ENCODE measurements around the gene FANCB.

Gene FANCB

DNA sequence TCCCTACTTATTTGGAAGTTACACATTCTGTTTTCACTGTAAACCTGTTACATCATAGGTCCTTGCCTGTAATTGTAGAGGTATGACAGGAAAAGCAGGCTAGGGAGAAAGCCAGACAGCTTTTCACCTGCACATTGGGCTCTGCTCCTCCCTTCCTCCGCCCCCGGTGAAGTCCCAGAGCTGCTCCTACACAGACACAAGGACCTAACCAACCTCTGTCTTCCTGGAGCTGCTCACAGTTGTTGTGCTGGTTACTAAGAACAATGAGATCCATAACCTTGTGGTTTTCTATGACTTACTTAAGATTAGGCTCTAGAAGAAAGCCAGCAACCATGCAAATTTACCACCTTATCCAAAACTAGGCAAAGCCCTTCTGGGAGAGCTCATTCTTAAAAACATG is 40.4 kb upstream of the FANCB start:
- peak; percentile 28 for DNase-seq (ENCODE audit: low read depth)
- no peak overlapping the region for H3K4me3 ChIP-seq (ENCODE audit: low read depth, low read length)
- TF ChIP-seq, protein P1, sequence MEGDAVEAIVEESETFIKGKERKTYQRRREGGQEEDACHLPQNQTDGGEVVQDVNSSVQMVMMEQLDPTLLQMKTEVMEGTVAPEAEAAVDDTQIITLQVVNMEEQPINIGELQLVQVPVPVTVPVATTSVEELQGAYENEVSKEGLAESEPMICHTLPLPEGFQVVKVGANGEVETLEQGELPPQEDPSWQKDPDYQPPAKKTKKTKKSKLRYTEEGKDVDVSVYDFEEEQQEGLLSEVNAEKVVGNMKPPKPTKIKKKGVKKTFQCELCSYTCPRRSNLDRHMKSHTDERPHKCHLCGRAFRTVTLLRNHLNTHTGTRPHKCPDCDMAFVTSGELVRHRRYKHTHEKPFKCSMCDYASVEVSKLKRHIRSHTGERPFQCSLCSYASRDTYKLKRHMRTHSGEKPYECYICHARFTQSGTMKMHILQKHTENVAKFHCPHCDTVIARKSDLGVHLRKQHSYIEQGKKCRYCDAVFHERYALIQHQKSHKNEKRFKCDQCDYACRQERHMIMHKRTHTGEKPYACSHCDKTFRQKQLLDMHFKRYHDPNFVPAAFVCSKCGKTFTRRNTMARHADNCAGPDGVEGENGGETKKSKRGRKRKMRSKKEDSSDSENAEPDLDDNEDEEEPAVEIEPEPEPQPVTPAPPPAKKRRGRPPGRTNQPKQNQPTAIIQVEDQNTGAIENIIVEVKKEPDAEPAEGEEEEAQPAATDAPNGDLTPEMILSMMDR (conservative IDR thresholded peaks at IDR 0.05; ENCODE audit: low read depth, low read length): no peak

DNA sequence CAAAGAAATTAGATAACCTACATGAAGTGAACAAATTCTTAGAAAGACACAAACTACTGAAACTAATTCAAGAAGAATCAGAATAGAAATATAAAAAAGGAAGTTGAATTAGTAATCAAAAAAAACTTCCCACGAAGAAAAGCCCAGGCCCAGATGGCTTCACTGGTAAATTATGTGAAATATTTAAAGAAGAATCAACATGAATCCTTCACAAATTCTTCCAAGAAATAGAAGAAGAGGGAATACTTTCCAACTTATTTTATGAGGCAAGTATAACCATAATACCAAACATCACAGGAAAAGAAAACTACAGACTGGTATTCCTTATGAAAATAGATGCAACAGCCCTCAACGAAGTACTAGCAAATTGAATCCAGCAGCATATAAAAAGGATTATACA is 31.0 kb upstream of the FANCB start:
- no peak for DNase-seq (ENCODE audit: low read depth)
- TF ChIP-seq, protein P1 (conservative IDR thresholded peaks at IDR 0.05; ENCODE audit: low read depth, low read length): no peak
- H3K4me3 ChIP-seq (ENCODE audit: low read depth, low read length): no peak overlapping the region

GRCh38 chrX:14902537-14902936 is 29.7 kb upstream of the FANCB start:
- DNase-seq (ENCODE audit: low read depth): no peak
- TF ChIP-seq, protein P1 (conservative IDR thresholded peaks at IDR 0.05; ENCODE audit: low read depth, low read length): no peak
- H3K4me3 ChIP-seq (ENCODE audit: low read depth, low read length): no peak overlapping the region

DNA sequence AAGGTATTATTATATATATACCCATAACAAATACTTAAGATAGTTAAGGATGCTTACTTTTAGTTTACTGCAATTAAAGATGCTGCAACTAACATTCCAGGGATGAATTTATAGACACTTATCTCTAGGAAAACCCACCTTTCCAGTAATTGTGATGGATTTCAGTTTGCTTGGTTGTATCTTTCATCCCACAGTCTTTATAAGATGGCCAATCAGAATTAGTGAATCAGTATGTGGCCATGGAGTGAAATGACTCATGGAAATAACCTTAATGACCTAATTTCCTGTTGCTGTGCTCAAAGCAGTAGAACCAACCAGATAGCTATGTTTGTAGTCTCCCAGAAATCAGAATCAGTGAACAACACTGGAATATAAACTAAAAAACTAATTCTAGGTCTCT is 26.7 kb upstream of the FANCB start:
- H3K4me3 ChIP-seq (ENCODE audit: low read depth, low read length): no peak overlapping the region
- TF ChIP-seq, protein P1 (conservative IDR thresholded peaks at IDR 0.05; ENCODE audit: low read depth, low read length): no peak
- DNase-seq (ENCODE audit: low read depth): peak; percentile 82

GRCh38 chrX:14897042-14897441 is 24.2 kb upstream of the FANCB start:
- no peak overlapping the region for H3K4me3 ChIP-seq (ENCODE audit: low read depth, low read length)
- TF ChIP-seq, protein P1 (conservative IDR thresholded peaks at IDR 0.05; ENCODE audit: low read depth, low read length): no peak
- DNase-seq (ENCODE audit: low read depth): no peak

DNA sequence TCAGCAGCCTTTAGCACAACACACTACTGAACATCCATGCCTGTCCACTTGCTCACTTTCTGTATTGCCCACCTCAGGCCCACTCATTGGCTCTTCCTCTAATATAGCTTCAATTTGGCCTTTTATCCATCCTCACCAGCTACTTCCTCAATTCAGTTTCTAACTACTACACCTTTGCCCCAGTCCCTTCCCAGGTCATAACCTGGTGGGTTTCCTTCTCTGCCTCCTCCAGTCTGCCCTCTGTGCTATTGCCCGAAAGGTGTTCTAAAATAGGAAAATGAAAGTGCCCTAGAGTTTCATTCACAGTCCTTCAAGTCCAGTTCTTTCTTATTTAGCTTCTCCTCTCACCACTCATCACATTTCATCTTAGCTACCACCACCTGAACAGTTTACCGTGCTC is 23.4 kb upstream of the FANCB start:
- DNase-seq (ENCODE audit: low read depth): no peak
- no peak overlapping the region for H3K4me3 ChIP-seq (ENCODE audit: low read depth, low read length)
- TF ChIP-seq, protein P1 (conservative IDR thresholded peaks at IDR 0.05; ENCODE audit: low read depth, low read length): no peak

DNA sequence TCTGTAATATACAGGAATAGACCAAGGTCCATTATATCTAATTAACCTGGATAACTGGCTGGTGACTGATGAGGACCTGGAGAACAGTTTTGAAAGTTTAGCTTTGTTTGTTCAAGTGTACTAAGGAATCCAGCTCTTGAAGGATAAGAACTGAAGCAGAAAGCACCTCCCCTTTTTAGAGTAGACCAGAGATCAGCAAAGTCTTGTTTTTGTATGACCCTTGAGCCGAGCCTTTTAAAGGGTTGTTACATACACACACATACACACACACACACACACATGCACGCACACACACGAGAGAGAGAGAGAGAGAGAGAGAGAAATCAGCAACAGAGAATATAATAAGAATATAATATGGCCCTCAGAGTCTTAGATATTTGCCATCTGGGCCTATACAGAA is 13.4 kb upstream of the FANCB start:
- TF ChIP-seq, protein P1 (conservative IDR thresholded peaks at IDR 0.05; ENCODE audit: low read depth, low read length): no peak
- no peak for DNase-seq (ENCODE audit: low read depth)
- no peak overlapping the region for H3K4me3 ChIP-seq (ENCODE audit: low read depth, low read length)
